PFSK-1 (cell line): ENCODE data around the gene GABBR1.

Source experiments
- FOXP2 ChIP-seq: optimal IDR thresholded peaks from 2 replicates; pipeline ENCODE3; 2011; ENCODE audit warnings: borderline replicate concordance, control low read depth, inconsistent platforms; ENCODE audit not compliant: insufficient read depth; ENCODE audit errors: extremely low read length, extremely low read depth
- POLR2AphosphoS5 ChIP-seq: IDR thresholded peaks from 2 replicates; pipeline ENCODE4 v1.6.1; 2012; ENCODE audit warnings: low read depth, mild to moderate bottlenecking, control low read depth, low read length, moderate library complexity
- REST ChIP-seq, 2 experiments: IDR thresholded peaks; 2 replicates each; pipeline versions ENCODE4 v1.6.1 to v1.8.0; 2011 to 2012; ENCODE audit warnings: low read depth in 2 of 2, low read length in 2 of 2, control low read depth in 1 of 2, inconsistent platforms in 1 of 2, mild to moderate bottlenecking in 1 of 2, moderate library complexity in 1 of 2; ENCODE audit not compliant: insufficient read depth in 1 of 2
- SIN3A ChIP-seq: IDR thresholded peaks from 2 replicates; pipeline ENCODE4 v1.6.1; 2012; ENCODE audit warnings: mild to moderate bottlenecking, low read length, moderate library complexity, borderline replicate concordance; ENCODE audit not compliant: insufficient read depth
- TAF1 ChIP-seq: IDR thresholded peaks from 2 replicates; pipeline ENCODE4 v1.6.1; 2012; ENCODE audit warnings: low read length, control low read depth, borderline replicate concordance; ENCODE audit not compliant: insufficient read depth

Gene GABBR1

GRCh38 chr6:29559524-29560287 is 73.3 kb downstream of the GABBR1 start, which contains the start of gene UBD:
Gene UBD, minus strand, starts transcription at chr6:29559732. Its CDS starts 31 bp downstream, at chr6:29559701.
- TF ChIP-seq REST (IDR thresholded peaks at IDR 0.05; ENCODE audit: insufficient read depth in 1 of 2, low read depth in 2 of 2, low read length in 2 of 2) (no peak), TAF1 (no peak), SIN3A (no peak), FOXP2 (no peak), POLR2AphosphoS5 (no peak)

GRCh38 chr6:29558439-29559079 is 74.4 kb downstream of the GABBR1 start:
- TF ChIP-seq REST (IDR thresholded peaks at IDR 0.05; ENCODE audit: insufficient read depth in 1 of 2, low read depth in 2 of 2, low read length in 2 of 2) (no peak), SIN3A (no peak), FOXP2 (no peak), POLR2AphosphoS5 (no peak), TAF1 (no peak)

- TF ChIP-seq TAF1 (no peak), POLR2AphosphoS5 (no peak), SIN3A (no peak), REST (IDR thresholded peaks at IDR 0.05; ENCODE audit: insufficient read depth in 1 of 2, low read depth in 2 of 2, low read length in 2 of 2) (no peak)
These were observed 75.7 kb downstream of the GABBR1 start for GRCh38 chr6:29557320-29557719.

GRCh38 chr6:29554764-29555163 is 78.2 kb downstream of the GABBR1 start:
- TF ChIP-seq REST (IDR thresholded peaks at IDR 0.05; ENCODE audit: insufficient read depth in 1 of 2, low read depth in 2 of 2, low read length in 2 of 2) (no peak), FOXP2 (no peak), POLR2AphosphoS5 (no peak), SIN3A (no peak), TAF1 (no peak)
